Measurements from ENCODE around the gene SLC6A12. TPM values are rescaled to one million over a fixed set of nuclear protein-coding genes. Genes with fewer than 3 reads are reported as not detected.

SLC6A12 gene
- total and polyA plus RNA-seq, 2 donors (not counting 3 experiments of a cell fraction or from before 2014, with no cell fraction given), result not detected

DNA sequence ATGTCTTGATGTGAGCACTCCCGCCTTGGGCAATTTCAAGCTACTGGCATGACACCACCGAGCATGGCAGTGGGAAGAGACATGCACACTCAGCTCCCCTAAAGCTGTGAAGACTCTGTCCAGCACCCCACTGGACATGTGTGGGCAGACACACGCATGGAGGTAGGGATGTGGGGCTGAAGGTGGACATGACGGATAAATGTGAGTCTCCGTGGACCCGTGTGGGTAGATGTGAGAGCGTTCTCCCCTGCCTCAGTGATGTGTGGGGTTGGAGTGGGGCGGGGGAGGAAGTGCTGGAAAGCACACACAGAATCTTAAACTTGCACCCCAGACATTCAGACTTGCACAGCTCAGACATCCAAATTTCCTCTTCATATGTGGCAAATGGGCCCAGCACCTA, 12.6 kb downstream of the SLC6A12 start:
- ChIA-PET CTCF (interaction anchor here (0.8 kb wide), 1 partner anchor 12 kb away, joined by 3 read pairs; no protein-coding TSS in a partner anchor), POLR2A (no interaction called here)
- no peak overlapping the region for H3K27ac ChIP-seq (ENCODE audit: insufficient read depth, low read depth, low read length)
- no peaks in the 10 kb centered on the region for H3K9me1 ChIP-seq (replicated peaks; ENCODE audit: control insufficient read depth, extremely low read depth, insufficient read depth, low read length)
- intact Hi-C loops (cut with micrococcal nuclease) (no loop called here), dilution Hi-C loops (cut with MboI; ENCODE audit: extremely low pct_ligation_motif_present, low sequenced_read_pairs) (no loop called here)
- H3K4me2 ChIP-seq (ENCODE audit: insufficient read depth, low read length), result no peak overlapping the region
- no TSS peak for BruUV-seq (replicated peaks)
- H3K4me3 ChIP-seq (replicated peaks in 1 of 3; ENCODE audit: insufficient read depth in 1 of 3, low read depth in 1 of 3, low read length in 3 of 3), result no peak overlapping the region
- no peaks in the 10 kb centered on the region for H3K36me3 ChIP-seq (ENCODE audit: control insufficient read depth in 2 of 2, extremely low read depth in 1 of 2, insufficient read depth in 2 of 2, low read length in 2 of 2)
- DNase-seq (ENCODE audit: low read depth, low spot score) (no peak), FAIRE-seq (no peak)
- no peak overlapping the region for H2AFZ ChIP-seq (ENCODE audit: low read depth, low read length)
- no peaks in the 10 kb centered on the region for H3K9me3 ChIP-seq (replicated peaks; ENCODE audit: control insufficient read depth, insufficient read depth, low read length)
- H3K9ac ChIP-seq (replicated peaks; ENCODE audit: extremely low read depth, insufficient read depth, low read length), result no peak overlapping the region
- TF ChIP-seq EZH2 (IDR thresholded peaks at IDR 0.05; ENCODE audit: borderline replicate concordance, low read depth, low read length, severe bottlenecking), result no peak
- TF ChIP-seq, protein P1, sequence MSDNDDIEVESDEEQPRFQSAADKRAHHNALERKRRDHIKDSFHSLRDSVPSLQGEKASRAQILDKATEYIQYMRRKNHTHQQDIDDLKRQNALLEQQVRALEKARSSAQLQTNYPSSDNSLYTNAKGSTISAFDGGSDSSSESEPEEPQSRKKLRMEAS (IDR thresholded peaks at IDR 0.05; ENCODE audit: insufficient read depth, insufficient read length), result no peak
- TF ChIP-seq POLR2AphosphoS5 (IDR thresholded peaks at IDR 0.05; ENCODE audit: insufficient read depth, low read depth, low read length), result no peak
- TF ChIP-seq FOS (IDR thresholded peaks at IDR 0.05; ENCODE audit: borderline replicate concordance, insufficient read depth, low read length), result no peak
- TF ChIP-seq GATA2 (IDR thresholded peaks at IDR 0.05; ENCODE audit: insufficient read depth, insufficient read length, low read depth, low read length), result no peak
- no peak for TF ChIP-seq JUN (IDR thresholded peaks at IDR 0.05; ENCODE audit: borderline replicate concordance, insufficient read depth, insufficient read length, low read depth)
- TF ChIP-seq POLR2A (IDR thresholded peaks at IDR 0.05; ENCODE audit: low read depth, low read length), result no peak
- TF ChIP-seq, protein P2, sequence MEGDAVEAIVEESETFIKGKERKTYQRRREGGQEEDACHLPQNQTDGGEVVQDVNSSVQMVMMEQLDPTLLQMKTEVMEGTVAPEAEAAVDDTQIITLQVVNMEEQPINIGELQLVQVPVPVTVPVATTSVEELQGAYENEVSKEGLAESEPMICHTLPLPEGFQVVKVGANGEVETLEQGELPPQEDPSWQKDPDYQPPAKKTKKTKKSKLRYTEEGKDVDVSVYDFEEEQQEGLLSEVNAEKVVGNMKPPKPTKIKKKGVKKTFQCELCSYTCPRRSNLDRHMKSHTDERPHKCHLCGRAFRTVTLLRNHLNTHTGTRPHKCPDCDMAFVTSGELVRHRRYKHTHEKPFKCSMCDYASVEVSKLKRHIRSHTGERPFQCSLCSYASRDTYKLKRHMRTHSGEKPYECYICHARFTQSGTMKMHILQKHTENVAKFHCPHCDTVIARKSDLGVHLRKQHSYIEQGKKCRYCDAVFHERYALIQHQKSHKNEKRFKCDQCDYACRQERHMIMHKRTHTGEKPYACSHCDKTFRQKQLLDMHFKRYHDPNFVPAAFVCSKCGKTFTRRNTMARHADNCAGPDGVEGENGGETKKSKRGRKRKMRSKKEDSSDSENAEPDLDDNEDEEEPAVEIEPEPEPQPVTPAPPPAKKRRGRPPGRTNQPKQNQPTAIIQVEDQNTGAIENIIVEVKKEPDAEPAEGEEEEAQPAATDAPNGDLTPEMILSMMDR (IDR thresholded peaks at IDR 0.05; ENCODE audit: extremely low read depth in 1 of 2, insufficient read depth in 1 of 2, low read depth in 1 of 2, low read length in 2 of 2), result no peak
- no peak for TF ChIP-seq MYC (IDR thresholded peaks at IDR 0.05; ENCODE audit: low read depth, low read length)
- peaks cover 13 to 18% of the 10 kb centered on the region in 2 experiments for H3K27me3 ChIP-seq (ENCODE audit: control insufficient read depth in 2 of 2, insufficient read depth in 2 of 2, low read length in 2 of 2)
- no peaks in the 10 kb centered on the region for H4K20me1 ChIP-seq (replicated peaks; ENCODE audit: control insufficient read depth, extremely low read depth, insufficient read depth, low read length)
- H3K79me2 ChIP-seq (ENCODE audit: control insufficient read depth, insufficient read depth, low read length), result no peaks in the 10 kb centered on the region
- H3K4me1 ChIP-seq (ENCODE audit: control insufficient read depth, extremely low read depth, insufficient read depth, low read length), result no peaks in the 10 kb centered on the region

All from endothelial cell of umbilical vein (primary cell).